Left colon (tissue), 2 donors: ENCODE measurements around the gene TSHZ2. TPM values are rescaled to one million over a fixed set of nuclear protein-coding genes. Genes with fewer than 3 reads are reported as not detected.
A peak's percentile ranks its signal among the peaks of the same experiment; 100 is the strongest.

Experiments
- ATAC-seq: fragments of 200-7000 bp; cut with Tn5 transposase; one replicate; pipeline ENCODE4 v1.9.1; 2020; ENCODE audit warnings: mild to moderate bottlenecking, moderate library complexity
- DNase-seq, 2 donors: peaks; one replicate each; pipeline ENCODE4 v3.0.0-alpha.2; 2020
- intact Hi-C, 2 donors: fragments of 100-400 bp; cut with DNase I in 1 of 2; cut with micrococcal nuclease in 1 of 2; formaldehyde crosslinking; loops; one replicate each; pipeline versions ENCODE4 v1.11.2 to v1.14.0; 2022; cut with DNase I, micrococcal nuclease
- total RNA-seq, 2 donors: library from RNA; stranded (reverse); fragmentation: NEBNext Ultra II Directional; extraction: Animal tissue kit (Norgen Biotek cat#: 25700); gene quantifications; one replicate each; pipeline ENCODE4 v1.2.1, GENCODE V29; 2021
- donor health status: DM: no; HTN: no; CAD: no.
- donor health status: DM: yes; HTN: yes; CAD: no.

Gene TSHZ2
- total RNA-seq, 2 donors from 2014 or later: 1.7 to 4.9 TPM

- intact Hi-C loops: no loop called here
- ATAC-seq (no peak), DNase-seq (no peak)
Observed at GRCh38 chr20:53278555-53278954, 306.4 kb downstream of the TSHZ2 start.

- no peak for ATAC-seq
- intact Hi-C loops: no loop called here
- no peak for DNase-seq
Observed at GRCh38 chr20:53279735-53280134, 307.6 kb downstream of the TSHZ2 start.

- ATAC-seq (no peak), DNase-seq (no peak)
- intact Hi-C loops: no loop called here
Observed at GRCh38 chr20:53281557-53282117, 309.5 kb downstream of the TSHZ2 start.

- ATAC-seq: peak; percentile 34
- DNase-seq: no peak
- intact Hi-C loops: no loop called here
Observed at GRCh38 chr20:53282217-53282955, 310.2 kb downstream of the TSHZ2 start.

- no peak for ATAC-seq
- intact Hi-C loops: no loop called here
- no peak for DNase-seq
Observed at GRCh38 chr20:53283011-53283410, 310.9 kb downstream of the TSHZ2 start.

- no peak for ATAC-seq
- intact Hi-C loops: no loop called here
Observed at GRCh38 chr20:53283597-53283996, 311.4 kb downstream of the TSHZ2 start.

GRCh38 chr20:53284256-53284655 lies 312.1 kb downstream of the TSHZ2 start:
- DNase-seq: no peak
- no peak for ATAC-seq
- intact Hi-C loops: no loop called here

More at GRCh38 chr20:53283597-53283996, 311.4 kb downstream of the TSHZ2 start:
- no peak for DNase-seq

- intact Hi-C loops: no loop called here
- ATAC-seq (no peak), DNase-seq (no peak)
Observed at GRCh38 chr20:53284696-53285095, 312.5 kb downstream of the TSHZ2 start.

- intact Hi-C loops: no loop called here
- no peak for ATAC-seq
Observed at GRCh38 chr20:53287357-53288042, 315.3 kb downstream of the TSHZ2 start.

GRCh38 chr20:53291548-53291947 lies 319.4 kb downstream of the TSHZ2 start:
- no peak for ATAC-seq
- DNase-seq: peak in 1 of 2 donors; percentile 10
- intact Hi-C loops: no loop called here

More at GRCh38 chr20:53287357-53288042, 315.3 kb downstream of the TSHZ2 start:
- no peak for DNase-seq

- ATAC-seq (no peak), DNase-seq (no peak)
- intact Hi-C loops: no loop called here
Observed at GRCh38 chr20:53292347-53292746, 320.2 kb downstream of the TSHZ2 start.

GRCh38 chr20:53294804-53295203 lies 322.6 kb downstream of the TSHZ2 start:
- ATAC-seq (no peak), DNase-seq (no peak)
- intact Hi-C loops: no loop called here

- ATAC-seq: no peak
- intact Hi-C loops: no loop called here
Observed at GRCh38 chr20:53296025-53296424, 323.9 kb downstream of the TSHZ2 start.

GRCh38 chr20:53296451-53297153 lies 324.4 kb downstream of the TSHZ2 start:
- intact Hi-C loops: no loop called here
- DNase-seq: no peak
- no peak for ATAC-seq

More at GRCh38 chr20:53296025-53296424, 323.9 kb downstream of the TSHZ2 start:
- no peak for DNase-seq

- ATAC-seq: no peak
- intact Hi-C loops: no loop called here
- no peak for DNase-seq
Observed at GRCh38 chr20:53297154-53297529, 325.0 kb downstream of the TSHZ2 start.

GRCh38 chr20:53298260-53298659 lies 326.1 kb downstream of the TSHZ2 start:
- intact Hi-C loops: no loop called here
- ATAC-seq (no peak), DNase-seq (no peak)

- ATAC-seq (peak; percentile 57), DNase-seq (no peak)
- intact Hi-C loops: no loop called here
Observed at GRCh38 chr20:53298911-53299310, 326.8 kb downstream of the TSHZ2 start.

GRCh38 chr20:53299831-53300230 lies 327.7 kb downstream of the TSHZ2 start:
- intact Hi-C loops: no loop called here
- no peak for ATAC-seq
- no peak for DNase-seq

GRCh38 chr20:53301869-53302268 lies 329.7 kb downstream of the TSHZ2 start:
- DNase-seq (no peak), ATAC-seq (no peak)
- intact Hi-C loops: no loop called here
